Mesenteric fat pad (tissue), 1 donor: ENCODE data around the gene SREBF1. TPM values are rescaled to one million over a fixed set of nuclear protein-coding genes. Genes with fewer than 3 reads are reported as not detected.
"Not testable (repeated sequence)": the region's sequence is repeated elsewhere in the genome, so short reads cannot be mapped to it uniquely, and the experiment has no call there.

Experiments used
- DNase-seq: peaks from one replicate; pipeline ENCODE4 v3.0.0-alpha.2; 2020; ENCODE audit warnings: low spot score
- total RNA-seq: library from RNA; stranded (reverse); fragmentation: NEBNext Ultra II Directional; extraction: Animal tissue kit (Norgen Biotek cat#: 25700); gene quantifications from one replicate; pipeline ENCODE4 v1.2.1, GENCODE V29; 2021
- donor health status: DM: yes; HTN: yes; CAD: no.

SREBF1 gene
- total RNA-seq, 1 donor from 2014 or later = 39.9 TPM

DNA sequence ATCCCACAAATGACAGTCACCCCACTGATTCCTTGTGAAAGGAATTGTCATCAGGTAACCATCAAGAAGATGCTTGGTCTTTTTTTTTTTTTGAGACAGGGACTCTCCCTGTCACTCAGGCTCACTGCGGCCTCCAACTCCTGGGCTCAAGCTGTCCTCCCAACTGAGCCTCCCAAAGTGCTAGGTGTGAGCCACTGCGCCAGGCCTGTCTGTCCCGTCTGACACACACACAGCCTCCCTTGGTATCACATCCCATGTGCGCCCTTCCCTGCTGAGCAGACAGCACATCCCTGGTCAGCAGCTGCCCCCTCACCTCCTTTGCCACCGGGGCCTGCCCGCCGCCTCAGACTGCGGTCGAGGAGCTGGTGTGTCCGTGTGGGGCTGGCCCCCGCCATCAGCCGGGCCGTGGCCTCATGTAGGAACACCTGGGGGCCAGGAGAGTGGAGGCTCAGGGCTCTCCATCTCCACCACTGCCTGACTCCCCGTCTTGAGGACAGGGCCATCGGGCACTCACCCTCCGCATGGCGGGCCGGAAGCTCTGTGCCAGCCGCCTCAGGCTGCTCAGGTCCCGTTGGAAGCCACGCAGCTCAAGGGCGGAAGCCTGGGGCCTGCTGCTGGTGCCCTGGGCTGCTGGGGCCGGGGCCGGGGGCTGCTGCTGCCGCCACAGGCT, 23.6 kb downstream of the SREBF1 start:
- no peak for DNase-seq

DNA sequence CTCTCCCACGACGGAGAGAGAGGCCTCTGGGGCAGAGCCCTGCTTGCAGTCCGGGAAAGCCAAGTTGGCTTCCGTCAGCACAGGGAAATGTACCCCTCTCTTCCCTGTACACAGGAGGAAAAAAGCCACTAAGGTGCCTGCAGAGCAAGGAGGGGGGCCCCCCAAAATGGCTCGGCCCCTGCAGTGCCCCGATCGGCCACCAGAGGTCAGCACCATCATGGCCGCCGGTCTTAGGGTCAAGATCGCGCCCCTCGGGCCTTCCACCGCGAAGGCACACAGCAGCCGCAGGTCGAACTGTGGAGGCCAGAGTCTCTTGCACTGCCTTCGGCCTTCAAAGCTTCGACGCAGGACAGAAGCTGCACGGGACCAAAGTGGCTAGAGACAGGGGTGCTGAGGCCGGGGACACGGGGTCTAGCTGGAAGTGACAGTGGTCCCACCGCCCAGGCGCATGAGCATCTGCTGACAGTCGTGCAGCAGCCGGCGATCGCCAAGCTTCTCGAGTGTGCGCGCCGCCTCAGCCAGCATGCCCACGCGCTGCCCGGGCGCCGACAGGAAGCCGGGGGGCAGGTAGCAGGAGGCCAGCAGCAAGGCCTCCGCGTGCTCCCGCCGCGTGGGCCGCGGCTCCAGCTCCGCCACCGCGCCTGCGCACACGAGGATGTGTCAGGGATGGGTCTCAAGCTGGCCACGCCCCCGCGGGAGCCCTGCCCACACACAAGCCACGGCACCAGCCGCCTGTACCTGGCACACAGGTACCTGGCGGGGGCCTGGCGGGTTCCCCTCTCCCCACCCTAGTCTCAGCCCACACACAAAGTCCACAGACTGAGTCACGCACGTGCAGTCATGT, 24.4 kb downstream of the SREBF1 start:
- no peak for DNase-seq

DNA sequence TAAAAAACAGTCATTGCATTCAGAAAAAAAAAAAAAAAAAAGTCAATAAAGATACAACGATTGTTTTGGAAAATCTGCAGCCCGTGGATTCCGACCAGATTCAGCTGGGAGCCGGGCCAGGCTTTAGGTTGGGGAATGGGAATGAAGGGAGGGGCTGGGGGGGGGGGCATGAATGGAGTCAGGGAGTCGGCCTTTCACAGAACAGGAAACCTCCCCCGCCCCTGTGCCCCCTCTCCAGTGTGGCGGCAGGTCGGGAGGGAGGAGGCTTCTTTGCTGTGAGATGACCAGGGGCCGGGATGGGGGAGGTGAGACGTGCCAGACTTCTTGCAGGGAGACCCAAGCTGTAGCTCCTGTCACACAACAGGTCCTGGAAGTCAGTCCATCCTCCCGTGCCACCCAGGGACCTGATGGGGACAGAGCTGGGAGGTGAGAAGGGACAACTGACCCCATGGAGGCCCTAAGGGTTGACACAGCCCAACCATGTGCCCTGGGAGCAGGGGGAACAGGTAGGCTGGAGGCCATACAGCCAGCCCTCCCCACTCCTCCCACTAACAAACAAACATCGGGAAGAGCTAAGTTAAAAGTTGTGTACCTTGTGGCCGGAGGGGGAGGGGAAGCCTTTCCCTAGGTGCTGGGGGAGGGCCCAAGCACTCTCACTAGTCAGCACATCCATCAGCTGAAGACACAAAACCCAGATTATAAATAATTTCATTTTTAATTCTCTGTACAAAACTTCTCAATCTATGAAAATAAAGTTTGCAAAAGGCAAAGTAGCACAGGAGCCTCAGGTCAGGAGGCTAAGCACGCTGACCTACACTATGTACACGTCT, 25.2 kb downstream of the SREBF1 start:
- no peak for DNase-seq

DNA sequence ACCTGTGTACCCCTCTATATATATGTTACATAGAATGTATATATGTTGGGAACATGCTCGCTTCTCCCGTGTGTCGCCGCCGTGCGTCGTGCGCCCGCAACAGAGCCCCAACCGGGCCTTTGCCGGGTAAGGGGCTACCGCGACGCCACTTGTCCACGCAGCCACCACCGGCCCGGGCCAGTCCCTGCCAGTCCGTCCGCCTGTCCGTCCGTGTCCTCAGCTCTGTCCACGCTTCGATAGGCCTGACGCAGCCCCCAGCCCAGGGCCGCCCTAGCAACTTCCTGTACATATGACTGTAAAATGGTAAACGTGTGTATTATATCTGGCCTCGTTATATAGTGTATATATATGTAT, 25.9 kb downstream of the SREBF1 start:
- DNase-seq = no peak

DNA sequence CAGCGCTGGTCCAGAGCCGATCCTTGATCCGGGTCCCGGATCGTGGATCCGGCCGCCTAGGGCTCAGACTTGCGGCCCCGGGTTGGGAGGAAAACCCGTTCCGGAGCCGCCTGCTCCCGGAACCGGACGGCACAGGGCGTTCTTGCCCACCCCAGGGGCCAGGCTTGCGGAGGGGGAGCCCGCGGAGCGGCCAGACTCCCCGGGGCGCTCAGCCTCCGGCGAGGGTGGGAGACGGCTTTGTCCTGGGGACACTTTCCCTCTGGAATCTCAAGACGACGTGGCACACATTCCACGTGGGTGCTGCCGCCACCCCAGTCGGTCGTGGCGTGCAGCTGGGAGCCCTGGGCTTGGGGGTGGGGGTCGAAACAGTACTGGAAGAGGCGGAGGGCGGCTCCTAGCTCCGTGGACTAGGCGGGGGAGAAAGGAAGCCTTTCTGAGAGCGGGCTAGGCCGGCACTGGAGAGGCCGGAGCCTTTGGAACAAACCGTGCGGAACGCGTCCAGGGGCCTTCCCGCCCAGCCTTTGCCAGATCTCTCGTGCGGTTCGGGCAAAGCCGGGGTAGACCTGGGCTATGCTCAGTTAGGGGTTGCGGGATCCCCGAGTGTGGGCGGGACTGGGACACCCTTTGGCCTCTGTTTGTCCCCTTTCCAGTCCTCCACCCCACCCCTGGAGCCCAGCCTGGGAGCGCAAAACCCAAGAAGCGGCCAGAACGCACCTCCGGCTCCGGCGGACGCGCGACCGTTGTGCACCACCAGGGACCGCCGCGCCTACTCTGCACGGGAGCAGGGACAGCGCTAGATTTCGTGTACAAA, 26.5 kb downstream of the SREBF1 start:
- no peak for DNase-seq

DNA sequence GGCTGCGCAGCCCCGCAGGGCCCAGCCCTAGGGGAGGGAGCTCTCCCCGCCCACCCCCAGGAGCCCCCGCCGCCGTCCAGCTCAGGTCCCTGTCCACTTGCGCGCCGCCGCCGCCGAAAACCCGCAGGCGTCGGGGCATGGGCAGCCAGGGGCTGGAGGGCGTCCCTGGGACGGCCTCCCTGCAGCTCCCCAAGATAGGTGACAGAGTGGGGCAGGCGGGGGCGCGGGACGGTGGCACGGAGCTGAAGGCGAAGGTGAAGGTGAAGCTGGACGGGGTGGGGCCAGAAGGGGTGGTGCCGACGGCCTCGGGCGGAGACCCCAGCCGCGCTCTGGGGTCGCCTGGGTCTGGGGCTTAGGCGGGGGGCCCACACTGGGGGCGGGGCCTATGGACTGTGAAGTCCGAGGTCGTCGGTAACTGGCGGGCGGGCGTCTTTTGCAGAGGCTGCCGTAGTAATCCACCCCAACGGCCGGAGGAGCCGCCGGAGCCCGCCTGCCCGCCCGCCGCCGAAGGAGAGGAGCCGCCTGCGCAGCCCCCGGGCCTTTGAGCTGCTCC, 27.2 kb downstream of the SREBF1 start:
- no peak for DNase-seq

DNA sequence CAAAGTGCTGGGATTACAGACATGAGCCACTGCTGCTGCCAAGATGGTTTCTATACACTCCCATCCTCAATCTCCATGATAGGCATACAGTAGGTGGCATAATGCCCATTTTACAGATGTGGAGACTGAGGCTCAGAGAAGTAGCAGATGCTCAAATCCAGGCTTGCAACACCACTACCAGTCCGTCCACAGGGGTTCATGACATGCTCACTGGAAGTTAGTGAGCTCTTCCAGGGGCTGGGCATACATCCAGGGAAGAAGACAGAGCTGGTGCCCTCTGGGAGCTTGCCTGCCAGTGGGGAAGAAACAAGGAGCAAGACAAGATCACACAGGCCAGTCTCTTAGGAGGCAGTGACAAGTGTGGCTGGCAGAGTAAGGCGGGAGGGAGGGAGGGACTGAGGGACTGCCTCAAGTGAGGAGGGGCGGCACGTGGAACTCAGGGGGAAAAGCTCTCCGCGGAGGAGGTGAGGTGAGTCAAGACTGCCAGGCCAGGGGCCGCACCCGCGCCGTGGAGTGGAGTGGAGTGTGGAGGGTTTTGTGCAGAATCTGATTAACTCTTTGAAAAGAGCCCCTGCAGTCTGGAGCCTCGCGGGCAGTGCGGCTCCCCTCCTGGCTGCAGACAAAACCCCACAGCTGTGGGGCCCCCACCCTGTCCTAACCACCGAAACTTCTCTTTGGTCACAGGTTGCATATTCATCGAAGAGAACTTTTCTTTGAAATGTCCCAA, 27.9 kb downstream of the SREBF1 start:
- DNase-seq = no peak

DNA sequence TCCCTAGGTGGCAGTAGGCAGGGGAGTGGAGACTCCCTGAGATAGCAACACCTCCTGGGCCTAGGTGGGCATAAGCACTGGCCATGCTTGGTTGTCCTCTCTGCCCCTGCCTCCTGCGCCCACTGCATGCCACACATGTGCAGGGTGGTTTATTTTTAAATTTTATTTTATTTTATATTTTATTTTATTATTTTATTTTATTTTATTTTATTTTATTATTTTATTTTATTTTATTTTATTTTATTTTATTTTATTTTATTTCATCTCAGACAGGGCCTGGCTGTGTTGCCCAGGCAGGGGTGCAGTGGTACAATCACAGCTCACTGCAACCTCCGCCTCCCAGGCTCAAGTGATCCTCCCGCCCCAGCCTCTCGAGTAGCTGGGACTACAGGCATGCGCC, 28.6 kb downstream of the SREBF1 start:
- DNase-seq = not testable (repeated sequence)

DNA sequence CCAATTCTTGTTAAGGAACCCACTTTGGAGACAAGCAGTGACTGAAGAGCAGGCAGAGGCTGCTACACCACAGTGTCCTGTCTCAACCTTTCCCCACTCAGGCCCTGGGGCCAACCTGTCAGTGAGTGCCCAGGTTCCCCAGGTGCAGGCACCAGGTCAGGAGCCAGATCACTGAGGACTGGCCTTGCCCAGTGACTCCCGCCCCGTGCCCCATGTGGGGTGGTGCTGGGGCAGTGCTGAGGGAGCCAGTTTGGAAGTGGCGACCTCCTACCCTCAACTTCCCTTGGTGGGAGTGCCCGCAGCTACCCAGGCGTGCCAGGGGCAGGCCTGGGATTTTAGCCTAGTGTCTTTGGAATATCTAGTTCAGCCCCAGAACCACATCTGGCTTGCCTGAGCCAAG, 29.3 kb downstream of the SREBF1 start:
- DNase-seq = no peak

DNA sequence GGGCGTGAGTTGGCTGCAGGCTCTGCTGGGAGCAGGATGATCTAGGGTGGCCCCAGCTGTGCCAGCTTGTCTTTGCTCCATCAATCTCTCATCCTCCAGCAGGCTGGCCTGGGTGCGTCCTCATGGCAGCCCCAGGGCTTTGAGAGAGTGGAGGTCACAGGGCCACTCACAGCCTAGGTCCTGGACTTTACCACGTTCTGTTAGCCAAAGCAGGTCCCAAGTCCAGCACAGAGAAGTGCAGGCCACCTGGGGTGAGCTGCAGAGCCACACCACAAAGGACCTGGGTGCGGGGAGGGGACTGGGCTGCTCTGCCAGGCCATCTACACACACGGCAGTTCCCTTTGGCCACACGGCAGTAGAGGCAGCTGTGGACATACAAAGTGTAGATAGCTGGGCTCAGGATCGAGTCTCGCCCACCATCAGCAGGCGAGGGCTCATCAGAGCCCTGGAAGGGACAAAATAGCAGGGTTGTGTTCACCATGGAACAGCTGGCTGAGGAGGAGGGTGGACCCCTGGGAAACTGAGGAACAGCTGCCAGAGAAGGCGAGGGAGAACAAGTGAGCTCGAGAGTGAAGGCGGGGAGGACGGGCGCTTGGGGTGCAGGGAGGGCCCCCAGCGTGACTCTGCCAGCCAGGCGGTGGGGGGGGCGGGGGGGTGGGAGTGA, 30.0 kb downstream of the SREBF1 start:
- DNase-seq = no peak

DNA sequence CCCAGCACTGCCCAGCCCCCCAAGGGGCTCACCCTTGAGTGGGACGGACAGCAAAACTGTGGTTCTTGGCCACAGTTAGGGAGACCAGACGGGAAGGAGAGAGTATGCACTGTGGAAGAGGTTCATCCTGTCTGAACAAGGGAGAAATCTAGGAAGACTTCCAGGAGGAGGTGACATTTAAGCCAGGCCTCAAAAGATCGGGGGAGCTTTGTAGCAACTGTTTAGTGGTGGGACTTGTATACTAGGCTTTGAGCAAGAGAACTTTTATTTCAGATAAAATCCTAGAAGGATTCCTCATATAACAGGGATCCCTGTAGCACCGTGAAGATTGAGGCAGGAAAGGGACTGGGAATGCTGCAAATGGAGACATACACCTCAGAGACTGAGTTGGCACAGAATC, 30.8 kb downstream of the SREBF1 start:
- no peak for DNase-seq

DNA sequence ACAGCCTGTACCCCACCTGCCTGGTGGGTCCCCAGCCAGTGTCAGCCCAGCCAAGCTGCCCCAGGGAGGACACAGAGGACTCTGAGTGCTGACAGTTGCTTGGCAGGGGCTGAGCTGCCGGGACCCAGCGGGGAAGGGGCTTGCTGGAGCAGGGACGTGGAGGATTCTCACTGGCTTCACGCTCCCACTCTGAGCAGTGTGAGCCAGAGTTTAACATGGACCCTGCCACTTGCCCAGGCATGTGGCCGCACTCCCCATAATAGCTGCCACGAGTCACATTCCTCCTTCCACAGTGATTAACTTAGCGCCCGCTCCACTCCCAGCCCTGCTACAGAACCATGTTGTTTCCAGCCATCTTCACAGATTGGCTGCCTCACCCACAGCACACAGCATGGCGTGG, 31.2 kb downstream of the SREBF1 start:
- DNase-seq = no peak

DNA sequence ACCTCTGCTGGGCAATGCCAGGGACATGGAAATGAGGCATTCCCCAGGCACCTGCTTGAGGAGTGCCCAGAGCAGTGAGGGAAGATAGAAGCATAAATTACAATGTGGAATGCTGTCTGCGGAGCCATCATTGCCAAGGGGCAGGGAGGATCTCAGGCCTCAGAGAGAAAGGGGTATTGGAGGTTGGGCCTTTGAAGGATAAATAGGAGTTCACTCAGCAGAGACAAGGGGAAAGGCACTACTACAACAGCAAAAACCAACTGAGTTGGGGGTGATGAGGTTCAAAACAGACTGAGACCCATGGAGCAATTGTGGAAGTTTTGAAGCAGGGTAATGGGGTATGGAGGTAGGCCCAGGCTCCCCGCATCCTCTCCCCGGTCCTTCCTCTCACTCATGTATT, 32.8 kb downstream of the SREBF1 start:
- DNase-seq = no peak

DNA sequence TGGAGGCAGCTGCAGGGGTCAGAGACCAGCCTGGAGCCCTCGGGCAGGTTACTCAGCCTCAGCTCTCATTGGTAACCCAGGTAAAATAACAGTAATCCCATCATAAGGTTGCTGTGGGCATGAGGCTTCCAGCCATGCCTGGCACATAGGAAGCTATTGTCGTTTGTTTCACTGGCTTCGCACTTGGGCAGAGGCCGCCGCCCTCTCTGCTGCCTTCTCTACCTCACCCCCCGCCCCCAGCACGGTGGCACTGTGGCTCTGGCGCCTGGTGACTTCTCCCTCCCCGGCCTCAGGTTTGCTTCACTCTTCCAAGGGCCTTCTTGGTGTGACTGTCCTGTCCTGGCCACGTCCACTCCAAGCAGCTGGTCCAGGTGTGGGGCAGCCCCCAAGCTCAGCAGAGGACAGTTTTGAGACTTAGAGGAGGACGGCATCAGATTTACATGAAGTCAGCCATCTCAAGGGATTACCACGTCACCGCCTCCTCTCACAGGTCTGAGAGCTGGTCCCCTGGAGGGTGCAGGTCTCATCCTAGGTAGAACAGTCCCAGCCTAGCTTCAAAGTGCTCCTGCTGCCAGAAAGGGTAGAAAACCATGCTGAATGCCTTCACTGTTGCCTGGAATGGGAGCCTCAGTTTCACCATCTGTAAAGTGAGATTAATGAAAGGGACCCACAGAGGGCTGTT, 34.8 kb downstream of the SREBF1 start:
- no peak for DNase-seq

DNA sequence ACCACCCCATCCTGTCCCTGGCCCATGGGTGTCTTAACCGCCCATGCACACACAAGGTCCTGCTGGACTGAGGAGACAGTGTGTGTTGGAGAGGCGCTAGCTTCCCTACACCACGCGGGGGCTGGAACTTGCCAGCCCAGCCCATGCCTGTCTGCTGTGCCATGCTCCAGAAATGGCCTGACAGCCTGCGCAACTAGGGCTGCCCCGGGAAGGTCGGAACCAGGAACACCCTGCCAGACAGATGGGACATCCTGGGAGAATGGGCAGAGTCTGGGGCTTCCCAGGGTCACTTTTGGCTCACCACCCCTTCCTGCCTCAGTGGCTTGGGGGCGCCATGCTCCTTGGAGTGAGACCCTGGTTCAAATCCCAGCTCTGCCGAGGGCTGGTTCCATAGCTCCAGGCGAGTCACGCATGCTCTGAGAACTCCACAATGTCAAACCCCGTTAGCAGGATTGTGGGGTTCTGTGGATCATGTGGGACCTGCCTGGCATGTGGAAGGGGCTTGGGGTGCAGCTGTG, 36.2 kb downstream of the SREBF1 start:
- DNase-seq = no peak

DNA sequence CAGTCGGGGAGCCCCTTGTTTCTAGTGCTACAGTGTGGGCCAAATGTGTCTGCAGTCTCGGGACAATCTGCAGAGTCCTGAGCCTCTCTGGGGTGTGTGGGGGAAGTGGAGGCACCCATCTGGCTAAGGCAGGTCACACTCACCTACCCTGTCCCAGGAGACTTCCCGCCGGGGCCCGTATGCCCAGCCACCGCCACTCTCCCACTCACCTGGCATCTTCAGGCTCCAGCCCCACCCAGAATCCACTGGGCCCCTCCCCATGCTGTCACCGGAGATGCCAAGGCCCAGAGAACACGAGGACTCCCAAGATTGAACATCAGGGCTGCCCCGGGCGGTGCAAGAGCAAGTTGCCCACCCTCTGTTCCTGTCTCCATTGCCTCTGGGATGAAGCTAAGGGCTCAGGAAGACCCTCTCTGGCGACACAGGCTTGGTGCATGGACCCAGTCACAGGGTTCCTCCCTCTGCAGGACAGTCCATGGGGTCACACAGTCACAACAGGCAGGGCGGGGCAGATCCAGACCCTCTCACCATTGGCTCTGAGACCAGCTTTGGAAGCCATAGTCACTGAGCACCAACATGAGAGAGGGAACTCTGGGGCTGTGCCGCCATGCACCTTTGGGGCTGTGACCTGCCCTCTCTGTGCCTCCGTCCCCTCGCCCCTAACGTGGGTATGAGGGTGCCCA, 38.1 kb downstream of the SREBF1 start:
- DNase-seq = no peak

DNA sequence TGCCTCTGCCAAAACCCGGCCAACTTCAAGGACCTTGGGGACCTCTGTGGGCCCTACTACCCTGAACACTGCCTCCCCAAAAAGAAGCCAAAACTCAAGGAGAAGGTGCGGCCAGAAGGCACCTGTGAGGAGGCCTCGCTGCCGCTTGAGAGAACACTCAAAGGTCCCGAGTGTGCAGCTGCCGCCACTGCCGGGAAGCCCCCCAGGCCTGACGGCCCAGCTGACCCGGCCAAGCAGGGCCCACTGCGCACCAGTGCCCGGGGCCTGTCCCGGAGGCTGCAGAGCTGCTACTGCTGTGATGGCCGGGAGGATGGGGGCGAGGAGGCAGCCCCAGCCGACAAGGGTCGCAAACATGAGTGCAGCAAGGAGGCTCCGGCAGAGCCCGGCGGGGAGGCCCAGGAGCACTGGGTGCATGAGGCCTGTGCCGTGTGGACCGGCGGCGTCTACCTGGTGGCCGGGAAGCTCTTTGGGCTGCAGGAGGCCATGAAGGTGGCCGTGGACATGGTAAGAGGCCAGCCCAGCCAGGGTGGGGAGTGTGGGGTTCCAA, 38.7 kb downstream of the SREBF1 start:
- no peak for DNase-seq
